Suprapubic skin (tissue), 3 donors: ENCODE measurements around the gene SYN1.

ENCODE experiments used
- CTCF ChIP-seq, 2 donors: fragments of 200-600 bp in 1 of 2; fragments of 450-650 bp in 1 of 2; sonication (generic) in 1 of 2; IDR thresholded peaks; one replicate each; pipeline ENCODE4 v1.5.1; 2016 to 2019; ENCODE audit warnings: antibody characterized with exemption in 2 of 2, mild to moderate bottlenecking in 1 of 2, moderate library complexity in 1 of 2
- POLR2A ChIP-seq, 2 donors: fragments of 450-650 bp; IDR thresholded peaks; one replicate each; pipeline ENCODE4 v1.6.1; 2017; ENCODE audit warnings: antibody characterized with exemption in 2 of 2, mild to moderate bottlenecking in 2 of 2, moderate library complexity in 2 of 2

GRCh38 chrX:47621851-47622250, 2.2 kb upstream of the SYN1 start:
- TF ChIP-seq CTCF (IDR thresholded peaks at IDR 0.05) (no peak), POLR2A (IDR thresholded peaks at IDR 0.05) (no peak)
